NB4 (cell line): ENCODE data around the gene SRBD1.

ENCODE experiments used
- DNase-seq: peaks from one replicate; pipeline ENCODE4 v3.0.0; 2010; ENCODE audit warnings: low read depth
- H3K4me3 ChIP-seq: one replicate; pipeline ENCODE4 v1.5.1; 2011; ENCODE audit warnings: mild to moderate bottlenecking, low read depth, low read length, moderate library complexity
- MAX ChIP-seq: IDR thresholded peaks from 2 replicates; pipeline ENCODE4 v1.6.1; 2011; ENCODE audit warnings: low read depth, low read length
- MYC ChIP-seq: IDR thresholded peaks from 2 replicates; pipeline ENCODE4 v1.6.1; 2011; ENCODE audit warnings: low read depth, low read length
- POLR2A ChIP-seq: IDR thresholded peaks from 2 replicates; pipeline ENCODE4 v1.6.1; 2011; ENCODE audit warnings: mild to moderate bottlenecking; ENCODE audit not compliant: insufficient read length; ENCODE audit errors: extremely low read depth
- TF ChIP-seq, protein P1 (sequence below): IDR thresholded peaks from one replicate; pipeline ENCODE4 v1.5.1; 2012; ENCODE audit warnings: low read depth, low read length

Gene SRBD1

DNA sequence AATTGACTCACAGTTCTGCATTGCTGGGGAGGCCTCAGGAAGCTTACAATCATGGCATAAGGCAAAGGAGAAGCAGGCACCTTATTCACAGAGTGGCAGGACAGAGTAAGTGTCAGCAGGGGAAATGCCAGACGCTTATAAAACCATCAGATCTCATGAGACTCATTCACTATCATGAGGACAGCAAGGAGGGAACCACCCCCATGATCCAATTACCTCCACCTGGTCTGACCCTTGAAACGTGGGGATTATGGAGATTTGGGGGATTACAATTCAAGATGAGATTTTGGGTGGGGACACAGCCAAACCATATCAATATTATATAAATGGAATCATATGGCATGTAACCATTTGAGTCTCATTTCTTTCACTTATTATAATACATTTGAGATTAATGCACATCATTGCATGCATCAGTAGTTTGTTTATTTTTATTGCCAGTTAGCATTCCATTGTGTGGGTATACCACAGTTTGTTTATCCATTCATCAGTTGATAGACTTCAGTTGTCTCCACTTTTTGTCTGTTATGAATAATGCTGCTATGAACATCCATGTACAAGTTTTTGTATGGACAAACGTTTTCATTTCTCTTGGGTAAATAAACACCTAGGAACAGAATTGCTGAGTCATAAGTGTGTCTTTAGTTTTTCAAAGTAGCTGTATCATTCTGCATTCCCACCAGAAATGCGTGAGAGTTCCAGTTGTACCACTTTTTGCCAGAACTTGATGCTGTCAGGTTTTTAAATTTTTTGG lies 5.8 kb upstream of the SRBD1 start:
- DNase-seq = no peak
- H3K4me3 ChIP-seq = no peak overlapping the region
- TF ChIP-seq POLR2A = no peak
- no peak for TF ChIP-seq MYC
- no peak for TF ChIP-seq MAX
- TF ChIP-seq, protein P1, sequence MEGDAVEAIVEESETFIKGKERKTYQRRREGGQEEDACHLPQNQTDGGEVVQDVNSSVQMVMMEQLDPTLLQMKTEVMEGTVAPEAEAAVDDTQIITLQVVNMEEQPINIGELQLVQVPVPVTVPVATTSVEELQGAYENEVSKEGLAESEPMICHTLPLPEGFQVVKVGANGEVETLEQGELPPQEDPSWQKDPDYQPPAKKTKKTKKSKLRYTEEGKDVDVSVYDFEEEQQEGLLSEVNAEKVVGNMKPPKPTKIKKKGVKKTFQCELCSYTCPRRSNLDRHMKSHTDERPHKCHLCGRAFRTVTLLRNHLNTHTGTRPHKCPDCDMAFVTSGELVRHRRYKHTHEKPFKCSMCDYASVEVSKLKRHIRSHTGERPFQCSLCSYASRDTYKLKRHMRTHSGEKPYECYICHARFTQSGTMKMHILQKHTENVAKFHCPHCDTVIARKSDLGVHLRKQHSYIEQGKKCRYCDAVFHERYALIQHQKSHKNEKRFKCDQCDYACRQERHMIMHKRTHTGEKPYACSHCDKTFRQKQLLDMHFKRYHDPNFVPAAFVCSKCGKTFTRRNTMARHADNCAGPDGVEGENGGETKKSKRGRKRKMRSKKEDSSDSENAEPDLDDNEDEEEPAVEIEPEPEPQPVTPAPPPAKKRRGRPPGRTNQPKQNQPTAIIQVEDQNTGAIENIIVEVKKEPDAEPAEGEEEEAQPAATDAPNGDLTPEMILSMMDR = no peak

DNA sequence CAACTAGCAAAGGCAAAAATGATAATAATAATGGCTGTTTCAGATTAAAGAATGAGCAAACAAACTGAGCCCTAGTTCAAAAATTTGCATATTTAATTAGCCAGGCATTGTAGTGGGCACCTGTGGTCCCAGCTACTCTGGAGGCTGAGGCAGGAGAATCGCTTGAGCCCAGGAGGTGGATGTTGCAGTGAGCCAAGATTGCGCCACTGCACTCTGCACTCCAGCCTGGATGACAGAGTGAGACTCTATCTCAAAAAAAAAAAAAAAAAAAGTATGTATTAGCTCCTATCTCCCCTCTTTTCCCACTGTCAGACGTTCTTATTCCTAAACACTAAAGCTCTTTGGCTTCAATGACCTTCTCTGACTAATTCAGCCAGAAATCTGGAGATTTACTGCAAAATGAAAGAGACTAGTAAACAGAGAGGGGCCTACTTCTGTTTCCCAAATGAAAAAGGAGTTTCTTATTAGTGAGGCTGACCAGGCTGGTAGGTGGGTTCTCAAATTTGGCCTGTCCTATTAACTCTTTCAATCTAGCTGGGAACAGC lies 3.9 kb upstream of the SRBD1 start:
- no peak overlapping the region for H3K4me3 ChIP-seq
- TF ChIP-seq MAX = no peak
- TF ChIP-seq, protein P1 = no peak
- TF ChIP-seq MYC = no peak
- no peak for TF ChIP-seq POLR2A
- no peak for DNase-seq

DNA sequence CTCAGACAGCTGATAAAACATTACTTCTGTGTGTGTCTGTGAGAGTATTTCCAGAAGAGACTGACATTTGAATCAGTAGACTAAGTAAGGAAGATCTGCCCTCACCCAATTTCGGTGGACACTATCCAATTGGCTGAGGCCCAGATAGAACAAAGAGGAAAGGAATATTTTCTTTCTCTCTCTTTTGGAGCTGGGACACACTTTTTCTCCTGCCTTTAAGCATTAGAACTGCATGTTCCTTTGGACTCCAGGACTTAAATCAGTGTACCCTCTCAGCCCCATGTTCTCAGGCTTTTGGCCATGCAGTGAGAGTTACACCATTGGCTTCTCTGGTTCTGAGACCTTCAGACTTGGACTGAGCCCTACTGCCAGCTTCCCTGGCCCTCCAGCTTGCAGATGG lies 3.3 kb upstream of the SRBD1 start:
- DNase-seq = no peak
- TF ChIP-seq POLR2A (no peak), MYC (no peak), MAX (no peak)
- TF ChIP-seq, protein P1 = no peak
- H3K4me3 ChIP-seq = no peak overlapping the region

DNA sequence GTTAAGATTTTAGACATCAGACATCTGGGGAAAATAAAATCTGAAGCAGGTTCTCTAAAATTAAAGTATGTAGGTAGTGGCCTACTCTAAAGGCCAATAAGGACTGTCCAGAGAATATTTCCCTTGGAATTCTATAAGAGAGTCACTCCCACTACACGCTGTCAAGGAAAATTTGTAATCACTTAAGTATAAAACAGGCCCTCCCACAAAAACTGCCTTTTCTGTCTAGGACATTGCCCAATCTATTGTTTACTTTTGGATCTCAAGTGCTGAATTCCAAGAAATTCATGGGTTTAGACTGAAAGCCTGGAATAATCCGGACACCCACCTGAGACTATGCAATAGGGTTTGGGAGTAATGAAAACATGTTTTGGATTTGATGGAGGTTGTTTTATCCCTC lies 1.7 kb upstream of the SRBD1 start:
- no peak overlapping the region for H3K4me3 ChIP-seq
- TF ChIP-seq MYC (no peak), MAX (no peak), POLR2A (no peak)
- TF ChIP-seq, protein P1 = no peak
- DNase-seq = no peak

DNA sequence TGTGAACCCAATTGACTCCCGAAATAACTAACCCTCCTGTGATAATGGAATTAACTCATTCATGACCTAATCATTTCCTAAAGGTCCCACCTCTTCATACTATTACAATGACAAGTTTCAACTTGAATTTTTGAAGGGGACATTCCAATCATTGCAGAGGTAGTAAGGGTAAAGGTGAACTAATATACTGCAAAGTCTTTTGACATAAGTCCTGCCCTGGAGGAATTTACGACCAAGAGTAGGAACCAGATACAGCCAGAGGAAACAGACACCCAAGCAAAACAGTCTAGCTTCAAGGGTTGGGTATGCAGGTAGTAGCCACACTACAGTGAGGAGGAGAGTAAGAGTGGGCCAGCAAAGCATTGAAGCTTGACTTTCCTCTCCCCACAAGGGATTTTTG lies 1.2 kb upstream of the SRBD1 start:
- no peak for DNase-seq
- H3K4me3 ChIP-seq = no peak overlapping the region
- TF ChIP-seq, protein P1 = no peak
- TF ChIP-seq MAX (no peak), MYC (no peak), POLR2A (no peak)
